Measurements from ENCODE around the gene HEATR9.

The HEATR9 gene

GRCh38 chr17:35875072-35875799 lies 6.5 kb upstream of the HEATR9 start:
- peak; percentile 34 for DNase-seq
- TF ChIP-seq, protein P1, sequence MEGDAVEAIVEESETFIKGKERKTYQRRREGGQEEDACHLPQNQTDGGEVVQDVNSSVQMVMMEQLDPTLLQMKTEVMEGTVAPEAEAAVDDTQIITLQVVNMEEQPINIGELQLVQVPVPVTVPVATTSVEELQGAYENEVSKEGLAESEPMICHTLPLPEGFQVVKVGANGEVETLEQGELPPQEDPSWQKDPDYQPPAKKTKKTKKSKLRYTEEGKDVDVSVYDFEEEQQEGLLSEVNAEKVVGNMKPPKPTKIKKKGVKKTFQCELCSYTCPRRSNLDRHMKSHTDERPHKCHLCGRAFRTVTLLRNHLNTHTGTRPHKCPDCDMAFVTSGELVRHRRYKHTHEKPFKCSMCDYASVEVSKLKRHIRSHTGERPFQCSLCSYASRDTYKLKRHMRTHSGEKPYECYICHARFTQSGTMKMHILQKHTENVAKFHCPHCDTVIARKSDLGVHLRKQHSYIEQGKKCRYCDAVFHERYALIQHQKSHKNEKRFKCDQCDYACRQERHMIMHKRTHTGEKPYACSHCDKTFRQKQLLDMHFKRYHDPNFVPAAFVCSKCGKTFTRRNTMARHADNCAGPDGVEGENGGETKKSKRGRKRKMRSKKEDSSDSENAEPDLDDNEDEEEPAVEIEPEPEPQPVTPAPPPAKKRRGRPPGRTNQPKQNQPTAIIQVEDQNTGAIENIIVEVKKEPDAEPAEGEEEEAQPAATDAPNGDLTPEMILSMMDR (IDR thresholded peaks at IDR 0.05; ENCODE audit: low read length) = no peak
- TF ChIP-seq EZH2 (optimal IDR thresholded peaks at IDR 0.05; ENCODE audit: low read depth, low read length) (no peak), EZH2phosphoT487 (IDR thresholded peaks at IDR 0.05; ENCODE audit: low read length) (no peak)
- peak overlapping the region; percentile 27 for H3K4me2 ChIP-seq (ENCODE audit: low read depth, low read length)
- no peak overlapping the region for H3K9ac ChIP-seq (ENCODE audit: low read length)
- no peaks in the 10 kb centered on the region for H3K9me2 ChIP-seq (replicated peaks; ENCODE audit: insufficient read depth, low read length)
- no peaks in the 10 kb centered on the region for H3K79me2 ChIP-seq (ENCODE audit: low read length)
- H3K36me3 ChIP-seq (replicated peaks; ENCODE audit: insufficient read depth, low read length) = no peaks in the 10 kb centered on the region
- peak overlapping the region; percentile 25; the same call in 1 of the 2 replicates for H3K27ac ChIP-seq (ENCODE audit: low read length)
- H3K4me3 ChIP-seq (ENCODE audit: low read length) = no peak overlapping the region
- H3K9me3 ChIP-seq (replicated peaks; ENCODE audit: insufficient read depth, low read length) = no peaks in the 10 kb centered on the region
- H3K27me3 ChIP-seq (replicated peaks; ENCODE audit: insufficient read depth, low read length) = no peaks in the 10 kb centered on the region
- no peak overlapping the region for H2AFZ ChIP-seq (ENCODE audit: low read length)
- H3K4me1 ChIP-seq (ENCODE audit: low read length) = peaks cover 27% of the 10 kb centered on the region
- H3F3A ChIP-seq (ENCODE audit: insufficient read depth, low read length) = peaks cover 22% of the 10 kb centered on the region
- H4K20me1 ChIP-seq (ENCODE audit: insufficient read depth, low read length) = no peaks in the 10 kb centered on the region

DNA sequence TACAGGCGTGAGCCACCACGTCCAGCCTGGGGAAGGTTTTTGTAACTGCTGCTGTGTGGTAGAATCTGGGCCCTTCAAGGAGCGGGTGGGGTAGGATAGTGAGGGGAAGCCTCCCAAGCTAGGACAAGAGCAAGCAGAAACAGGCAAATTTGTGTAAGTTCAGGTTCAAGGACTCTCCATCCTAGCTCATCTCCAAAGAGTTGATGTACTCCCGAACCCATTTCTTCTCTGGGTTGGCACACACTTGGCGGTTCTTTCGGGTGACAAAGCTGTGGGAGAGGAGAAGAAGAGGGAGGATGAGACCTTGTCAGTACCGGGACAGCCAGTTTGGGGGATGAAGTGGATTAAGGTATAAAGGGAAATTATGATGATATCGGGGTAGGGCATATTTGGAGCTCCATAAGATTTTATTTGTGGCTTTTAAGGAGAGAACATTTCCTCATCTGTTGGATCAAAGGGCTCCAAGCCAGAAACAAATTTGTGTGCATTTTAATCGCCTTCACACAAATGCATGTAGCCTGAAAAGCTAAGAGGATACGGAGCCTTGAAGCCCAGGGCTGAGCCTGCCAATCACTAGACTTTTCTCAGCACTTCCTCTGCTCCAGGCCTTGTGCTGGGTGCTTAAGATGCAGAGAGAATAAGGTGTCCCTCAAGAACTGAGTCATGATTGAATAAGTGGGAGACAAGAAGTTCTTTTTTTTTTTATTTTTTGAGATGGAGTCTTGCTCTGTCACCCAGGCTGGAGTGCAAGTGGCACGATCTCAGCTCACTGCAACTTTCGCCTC lies 3.7 kb upstream of the HEATR9 start:
- no peaks in the 10 kb centered on the region for H4K20me1 ChIP-seq (ENCODE audit: insufficient read depth, low read length)
- peaks cover 14% of the 10 kb centered on the region; the same call in 1 of the 2 replicates for H3F3A ChIP-seq (ENCODE audit: insufficient read depth, low read length)
- H2AFZ ChIP-seq (ENCODE audit: low read length) = no peak overlapping the region
- no peaks in the 10 kb centered on the region for H3K79me2 ChIP-seq (ENCODE audit: low read length)
- no peak overlapping the region for H3K4me2 ChIP-seq (ENCODE audit: low read depth, low read length)
- no peak overlapping the region for H3K9ac ChIP-seq (ENCODE audit: low read length)
- H3K9me2 ChIP-seq (replicated peaks; ENCODE audit: insufficient read depth, low read length) = no peaks in the 10 kb centered on the region
- peaks cover 20% of the 10 kb centered on the region for H3K4me1 ChIP-seq (ENCODE audit: low read length)
- H3K27me3 ChIP-seq (replicated peaks; ENCODE audit: insufficient read depth, low read length) = no peaks in the 10 kb centered on the region
- TF ChIP-seq, protein P1 (IDR thresholded peaks at IDR 0.05; ENCODE audit: low read length) = no peak
- no peak for TF ChIP-seq EZH2phosphoT487 (IDR thresholded peaks at IDR 0.05; ENCODE audit: low read length)
- no peak for TF ChIP-seq EZH2 (optimal IDR thresholded peaks at IDR 0.05; ENCODE audit: low read depth, low read length)
- no peaks in the 10 kb centered on the region for H3K9me3 ChIP-seq (replicated peaks; ENCODE audit: insufficient read depth, low read length)
- no peak overlapping the region for H3K27ac ChIP-seq (ENCODE audit: low read length)
- H3K4me3 ChIP-seq (ENCODE audit: low read length) = no peak overlapping the region
- no peaks in the 10 kb centered on the region for H3K36me3 ChIP-seq (replicated peaks; ENCODE audit: insufficient read depth, low read length)
- no peak for DNase-seq

- no peak overlapping the region for H3K4me3 ChIP-seq (ENCODE audit: low read length)
- no peak overlapping the region for H3K9ac ChIP-seq (ENCODE audit: low read length)
- no peak for TF ChIP-seq EZH2phosphoT487 (IDR thresholded peaks at IDR 0.05; ENCODE audit: low read length)
- TF ChIP-seq, protein P1 (IDR thresholded peaks at IDR 0.05; ENCODE audit: low read length) = no peak
- no peak for TF ChIP-seq EZH2 (optimal IDR thresholded peaks at IDR 0.05; ENCODE audit: low read depth, low read length)
- H3K9me2 ChIP-seq (replicated peaks; ENCODE audit: insufficient read depth, low read length) = no peaks in the 10 kb centered on the region
- no peak overlapping the region for H3K4me2 ChIP-seq (ENCODE audit: low read depth, low read length)
- no peaks in the 10 kb centered on the region for H3K79me2 ChIP-seq (ENCODE audit: low read length)
- peaks cover 14% of the 10 kb centered on the region; the same call in 1 of the 2 replicates for H3F3A ChIP-seq (ENCODE audit: insufficient read depth, low read length)
- peaks cover 14% of the 10 kb centered on the region for H3K4me1 ChIP-seq (ENCODE audit: low read length)
- no peaks in the 10 kb centered on the region for H4K20me1 ChIP-seq (ENCODE audit: insufficient read depth, low read length)
- H3K36me3 ChIP-seq (replicated peaks; ENCODE audit: insufficient read depth, low read length) = no peaks in the 10 kb centered on the region
- no peaks in the 10 kb centered on the region for H3K9me3 ChIP-seq (replicated peaks; ENCODE audit: insufficient read depth, low read length)
- DNase-seq = no peak
- H3K27me3 ChIP-seq (replicated peaks; ENCODE audit: insufficient read depth, low read length) = no peaks in the 10 kb centered on the region
- no peak overlapping the region for H2AFZ ChIP-seq (ENCODE audit: low read length)
- H3K27ac ChIP-seq (ENCODE audit: low read length) = no peak overlapping the region
Observed at GRCh38 chr17:35870906-35871819, 2.5 kb upstream of the HEATR9 start.

All from MM.1S (cell line).